Hematopoietic multipotent progenitor cell treated with erythropoietin and hydrocortisone succinate and interleukin-3 and kit ligand, for 17 days (in vitro differentiated cells): Measurements from ENCODE around the gene ALKBH3.

Experiments used
- DNase-seq: peaks from one replicate; pipeline ENCODE4 v3.0.0-alpha.2; 2015; ENCODE audit warnings: low spot score

The ALKBH3 gene

DNA sequence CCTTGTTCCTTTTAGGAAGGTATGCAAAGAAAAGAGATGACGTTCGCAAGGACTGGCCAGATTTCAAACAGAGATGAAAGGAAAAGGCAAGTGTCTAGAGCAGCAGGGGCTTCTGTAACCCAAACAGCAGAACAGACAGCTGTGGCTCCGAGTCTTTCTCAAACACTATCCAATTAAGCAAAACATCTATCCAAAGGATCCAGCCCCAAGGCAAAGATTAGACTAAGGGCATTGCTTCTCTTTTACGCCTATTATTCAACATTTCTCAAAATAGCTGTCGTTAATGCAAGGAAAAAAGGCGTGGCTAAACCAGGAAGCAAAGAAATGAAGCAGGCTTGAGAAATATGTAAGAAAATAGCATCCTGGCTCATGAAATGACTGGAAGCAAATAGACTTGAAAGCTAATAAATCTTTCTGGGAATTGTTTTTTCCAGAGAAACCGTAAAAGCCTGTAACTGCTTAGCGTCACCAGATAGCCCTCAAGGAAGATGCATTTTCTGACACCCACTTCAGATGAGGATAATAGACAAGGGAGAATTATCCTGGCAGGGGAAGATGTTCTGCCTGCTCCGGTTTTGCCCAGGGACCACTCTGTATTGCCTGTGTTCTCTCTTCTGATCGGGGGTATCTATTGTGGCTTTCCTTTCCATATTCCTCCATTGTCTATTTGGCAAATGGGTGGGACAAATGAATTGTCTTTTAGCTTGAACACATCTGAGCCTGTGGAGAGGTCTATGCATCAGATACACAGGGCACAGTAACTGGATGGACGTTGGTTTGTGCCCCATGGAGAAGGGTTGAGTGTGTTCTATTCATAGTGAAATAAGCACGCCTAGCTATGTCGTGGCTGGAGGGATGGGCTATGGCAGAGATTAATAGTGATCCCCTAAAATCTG, 82.0 kb downstream of the ALKBH3 start:
- no peak for DNase-seq

DNA sequence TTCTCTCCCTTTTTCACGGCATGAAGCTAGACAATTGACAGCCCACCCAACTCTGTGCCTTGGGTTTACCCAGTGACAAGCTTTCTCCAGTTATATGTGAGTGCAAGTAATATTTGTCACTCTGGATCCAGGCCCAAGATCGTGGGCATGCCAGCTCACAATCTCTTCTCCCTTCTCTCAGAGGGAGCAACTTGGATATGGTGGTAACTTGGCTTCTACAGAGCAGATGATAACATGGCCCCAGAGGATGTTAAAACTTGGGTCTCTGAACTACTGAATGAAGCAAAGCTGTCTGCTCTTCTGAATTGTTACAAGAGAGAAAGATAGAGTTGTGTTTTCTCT, 82.6 kb downstream of the ALKBH3 start:
- DNase-seq, result no peak

DNA sequence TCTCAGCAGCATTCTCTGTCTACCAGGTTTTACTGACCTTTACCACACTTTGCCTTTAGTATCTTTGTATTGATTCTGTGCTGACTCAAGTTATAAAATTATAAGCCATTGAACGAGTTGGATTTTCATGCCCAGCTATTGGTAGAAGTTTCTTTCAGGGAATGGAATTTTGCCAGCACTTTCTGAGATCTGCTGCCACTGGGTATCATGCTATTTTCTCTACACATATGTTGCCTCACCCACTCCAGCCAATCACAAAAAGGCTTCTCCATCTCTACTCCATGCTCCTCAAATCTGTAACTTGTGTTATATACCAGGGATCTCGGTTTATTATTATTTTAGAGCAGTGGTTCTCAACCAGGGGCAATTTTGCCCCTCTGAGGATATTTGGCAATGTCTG, 87.0 kb downstream of the ALKBH3 start:
- no peak for DNase-seq

DNA sequence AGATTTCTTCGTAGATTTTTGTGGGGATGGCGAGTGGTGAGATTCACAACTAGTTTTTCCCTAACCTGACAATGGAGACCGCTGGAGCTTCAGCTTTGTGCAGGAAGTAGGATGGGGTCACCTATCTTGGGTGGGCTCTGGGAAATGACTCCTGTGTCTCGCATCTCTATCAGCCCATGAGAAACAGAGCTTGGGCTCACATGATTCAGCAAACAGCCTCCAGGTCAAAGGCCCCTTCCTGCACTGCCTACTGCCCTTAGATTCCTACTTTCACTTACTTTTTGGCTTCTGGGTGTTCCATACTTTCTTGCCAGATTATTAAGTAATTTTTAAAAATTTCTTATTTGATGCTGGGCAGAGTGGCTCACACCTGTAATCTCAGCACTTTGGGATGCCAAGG, 88.1 kb downstream of the ALKBH3 start:
- no peak for DNase-seq

DNA sequence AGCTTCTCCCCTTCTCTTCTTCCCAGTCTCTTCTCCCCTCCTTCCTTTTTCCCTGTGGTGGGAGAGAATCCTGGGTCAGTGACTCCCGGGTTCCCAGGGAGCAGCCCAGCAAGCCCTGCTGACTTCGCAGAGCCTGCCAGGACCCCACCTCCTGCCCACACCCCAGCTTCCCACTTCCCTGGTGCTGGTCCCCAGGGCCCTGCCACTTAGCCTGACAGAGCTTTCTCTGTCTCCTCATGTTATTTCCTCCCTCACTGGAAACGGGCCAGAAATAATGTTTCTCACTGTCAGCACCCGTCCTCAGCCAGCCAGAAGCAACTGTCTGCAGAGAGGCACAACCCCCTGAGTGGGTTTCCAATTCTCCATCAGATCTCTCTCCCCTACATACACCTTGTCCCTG, 88.9 kb downstream of the ALKBH3 start:
- DNase-seq, result no peak
